Sigmoid colon (tissue), 4 donors: ENCODE results near the gene THSD7B.

Experiments used
- CTCF ChIP-seq, 4 experiments: fragments of 450-650 bp in 3 of 4; fragments of 200-600 bp in 1 of 4; IDR thresholded peaks; one replicate each; pipeline ENCODE4 v1.5.1; 2016 to 2019; ENCODE audit warnings: antibody characterized with exemption in 4 of 4, mild to moderate bottlenecking in 3 of 4, moderate library complexity in 2 of 4
- EP300 ChIP-seq, 4 donors: sonication (generic); formaldehyde crosslinking; IDR thresholded peaks; one replicate each; pipeline ENCODE4 v1.6.1; 2017; ENCODE audit warnings: antibody characterized with exemption in 4 of 4

GRCh38 chr2:137449454-137449853, 684.1 kb downstream of the THSD7B start:
- TF ChIP-seq CTCF (IDR thresholded peaks at IDR 0.05): no peak
- no peak for TF ChIP-seq EP300 (IDR thresholded peaks at IDR 0.05)
